GM18858 (cell line): ENCODE results near the gene APPL1.
A peak's percentile ranks its signal among the peaks of the same experiment; 100 is the strongest.

Experiments used
- ATAC-seq: cut with Tn5 transposase; IDR thresholded peaks from one replicate; pipeline ENCODE4 v1.9.1; 2021; ENCODE audit not compliant: unreplicated experiment

The APPL1 gene, protein sequence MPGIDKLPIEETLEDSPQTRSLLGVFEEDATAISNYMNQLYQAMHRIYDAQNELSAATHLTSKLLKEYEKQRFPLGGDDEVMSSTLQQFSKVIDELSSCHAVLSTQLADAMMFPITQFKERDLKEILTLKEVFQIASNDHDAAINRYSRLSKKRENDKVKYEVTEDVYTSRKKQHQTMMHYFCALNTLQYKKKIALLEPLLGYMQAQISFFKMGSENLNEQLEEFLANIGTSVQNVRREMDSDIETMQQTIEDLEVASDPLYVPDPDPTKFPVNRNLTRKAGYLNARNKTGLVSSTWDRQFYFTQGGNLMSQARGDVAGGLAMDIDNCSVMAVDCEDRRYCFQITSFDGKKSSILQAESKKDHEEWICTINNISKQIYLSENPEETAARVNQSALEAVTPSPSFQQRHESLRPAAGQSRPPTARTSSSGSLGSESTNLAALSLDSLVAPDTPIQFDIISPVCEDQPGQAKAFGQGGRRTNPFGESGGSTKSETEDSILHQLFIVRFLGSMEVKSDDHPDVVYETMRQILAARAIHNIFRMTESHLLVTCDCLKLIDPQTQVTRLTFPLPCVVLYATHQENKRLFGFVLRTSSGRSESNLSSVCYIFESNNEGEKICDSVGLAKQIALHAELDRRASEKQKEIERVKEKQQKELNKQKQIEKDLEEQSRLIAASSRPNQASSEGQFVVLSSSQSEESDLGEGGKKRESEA

DNA sequence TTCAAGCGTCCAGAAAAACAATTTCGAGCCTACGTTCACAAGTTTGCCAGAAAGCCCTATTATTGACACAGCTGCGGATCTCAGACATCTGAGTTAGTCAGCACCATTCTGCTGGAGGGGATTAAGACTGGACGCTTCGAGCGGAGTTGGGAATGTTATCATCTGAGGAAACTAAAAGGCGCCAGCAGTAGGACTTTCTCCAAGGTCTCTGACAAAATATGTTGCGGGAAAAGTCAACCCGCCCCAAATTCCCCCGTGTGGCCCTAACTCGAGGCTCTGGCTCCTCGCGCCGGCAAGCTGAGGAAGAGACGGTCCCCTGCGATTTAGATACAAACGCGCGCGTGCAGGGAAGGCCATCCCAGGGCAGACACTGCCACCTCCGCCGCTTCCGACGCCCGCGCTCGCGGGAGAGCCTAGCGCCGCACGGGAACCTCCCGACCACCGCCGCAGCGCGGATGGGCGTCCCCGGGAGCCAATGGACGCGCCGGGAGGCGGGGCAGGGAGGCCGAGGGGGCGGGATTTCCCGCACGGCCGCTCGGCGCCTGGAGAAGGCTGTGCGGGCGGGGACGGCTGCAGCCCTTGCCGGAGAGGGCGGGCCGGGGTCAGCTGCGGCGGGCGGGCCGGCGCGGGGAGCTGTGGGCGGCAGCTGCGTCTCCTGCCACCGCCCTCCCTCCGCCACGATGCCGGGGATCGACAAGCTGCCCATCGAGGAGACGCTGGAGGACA, at the start of gene APPL1:
Gene APPL1 (plus strand): TSS at position 526 of the 726 bp plus-strand sequence. CDS start 155 bp downstream, at position 681.
- ATAC-seq: peak; percentile 70

DNA sequence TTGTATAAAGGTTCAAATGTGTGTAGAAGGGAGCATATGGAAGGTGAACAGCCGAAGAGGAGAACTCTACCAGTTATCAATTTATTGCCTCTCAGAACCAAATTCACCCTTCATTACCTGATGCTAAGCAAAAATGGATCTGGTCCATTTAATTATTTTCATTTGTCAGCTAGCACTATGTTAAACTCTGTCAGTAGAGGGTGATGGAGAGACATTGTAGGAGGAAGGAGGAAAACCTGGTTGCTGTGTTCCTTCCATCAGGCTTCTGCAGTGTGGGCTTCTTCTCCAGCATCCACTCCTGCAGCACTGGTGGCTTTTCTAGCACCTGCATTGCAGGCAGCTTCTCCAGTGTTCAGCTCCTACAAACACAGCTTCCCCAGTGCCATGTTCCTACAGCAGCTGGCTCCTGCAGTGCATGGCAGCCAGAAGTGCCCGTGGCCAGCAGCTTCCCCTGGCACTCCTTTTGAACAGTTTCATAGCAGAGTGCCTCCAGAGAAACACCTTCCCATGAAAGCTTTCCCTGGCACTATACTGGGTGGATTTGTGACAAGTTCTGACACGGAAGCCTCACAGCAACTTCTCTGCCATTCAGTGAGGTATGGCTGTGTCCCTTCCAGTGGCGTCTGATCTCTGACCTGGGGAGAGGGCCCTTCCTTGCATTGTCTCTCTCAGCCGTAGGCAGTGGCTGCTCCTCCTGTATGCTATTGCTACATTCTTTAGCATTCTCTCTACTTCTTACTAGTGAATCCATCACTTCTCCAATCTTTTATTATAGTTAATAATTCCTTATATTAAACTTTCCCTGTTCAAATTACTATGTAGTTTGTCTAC, 47.7 kb upstream of the APPL1 start:
- ATAC-seq: no peak

DNA sequence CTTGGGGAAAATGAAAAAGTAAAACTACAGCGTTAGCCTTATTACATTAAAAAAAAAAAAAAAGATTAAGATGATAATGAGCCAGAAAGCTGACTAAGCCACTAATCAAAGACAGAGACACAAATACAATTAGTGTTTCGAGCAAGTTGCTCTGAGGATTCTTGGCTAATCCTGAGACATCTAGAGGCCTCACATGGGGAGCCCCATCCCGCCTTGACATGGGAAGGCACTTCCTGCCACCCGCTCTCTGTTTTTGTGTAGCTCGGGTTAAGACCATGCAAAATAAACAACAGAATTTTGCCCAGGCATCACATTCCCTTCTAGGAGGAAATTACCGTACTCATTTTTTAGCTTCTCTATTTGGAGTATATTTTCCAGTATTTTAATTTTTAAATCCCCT, 43.0 kb upstream of the APPL1 start:
- no peak for ATAC-seq

GRCh38 chr3:57192028-57192427, 35.5 kb upstream of the APPL1 start:
- ATAC-seq: no peak

DNA sequence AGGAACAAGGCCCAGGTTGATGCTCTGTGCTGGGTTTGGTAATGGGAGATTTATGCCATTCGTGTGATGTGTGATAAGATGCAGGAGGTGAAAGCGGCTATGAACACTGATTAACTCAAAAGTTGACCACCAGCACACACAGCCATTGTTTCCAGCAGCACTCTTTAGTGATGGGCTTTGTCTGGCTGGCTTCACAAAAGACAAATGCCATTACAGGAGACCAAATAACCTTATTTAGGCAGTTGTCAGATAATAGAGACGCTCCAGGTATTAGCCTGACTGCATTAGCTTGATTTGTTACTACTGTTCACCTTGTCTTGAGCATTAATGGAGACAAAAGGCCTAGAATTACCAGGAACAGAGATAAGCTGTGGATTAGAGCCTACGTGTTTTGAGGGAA, 32.9 kb upstream of the APPL1 start:
- ATAC-seq: no peak

DNA sequence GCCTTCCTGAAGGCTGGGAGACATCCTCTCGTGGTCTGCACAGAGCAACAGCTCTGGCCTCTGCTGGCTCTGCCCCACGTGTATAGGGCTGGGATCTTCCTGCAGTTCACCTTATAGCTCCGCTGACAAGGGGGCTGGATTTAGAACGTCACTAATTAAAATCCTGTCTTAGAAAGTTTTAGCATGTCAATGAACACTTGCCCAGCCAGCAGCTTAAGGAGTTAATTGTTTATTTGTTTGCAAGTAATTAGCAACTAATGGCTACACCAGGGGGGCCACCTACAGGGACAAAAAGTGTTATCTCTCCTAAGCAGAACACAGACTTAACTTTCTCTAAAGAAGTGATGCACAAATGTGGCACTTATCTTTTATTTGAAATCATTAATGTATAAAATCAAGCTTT, 27.6 kb upstream of the APPL1 start, which contains the start of gene HESX1:
Gene HESX1 (minus strand): TSS at position 84 of the 403 bp plus-strand sequence. CDS start 60 bp downstream, at position 24.
- no peak for ATAC-seq

DNA sequence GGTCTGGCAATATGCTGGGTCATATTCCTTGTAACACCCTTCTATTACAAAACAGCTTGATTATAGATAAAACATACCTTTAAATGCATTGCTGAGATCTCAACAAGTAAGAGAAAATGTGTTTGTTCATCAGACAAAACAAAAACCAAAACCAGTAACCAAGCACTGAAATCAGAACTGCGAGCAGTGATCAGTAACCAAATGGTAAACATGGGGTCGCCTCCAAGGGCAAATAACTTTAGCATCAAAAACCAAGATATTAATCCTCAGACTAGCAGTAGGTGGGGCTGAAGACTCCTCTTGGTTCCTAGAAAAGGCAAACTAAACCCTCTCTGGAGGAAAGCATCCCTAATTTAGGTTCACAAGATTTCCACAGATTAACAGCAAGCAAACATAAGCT, 21.1 kb upstream of the APPL1 start:
- ATAC-seq: no peak

DNA sequence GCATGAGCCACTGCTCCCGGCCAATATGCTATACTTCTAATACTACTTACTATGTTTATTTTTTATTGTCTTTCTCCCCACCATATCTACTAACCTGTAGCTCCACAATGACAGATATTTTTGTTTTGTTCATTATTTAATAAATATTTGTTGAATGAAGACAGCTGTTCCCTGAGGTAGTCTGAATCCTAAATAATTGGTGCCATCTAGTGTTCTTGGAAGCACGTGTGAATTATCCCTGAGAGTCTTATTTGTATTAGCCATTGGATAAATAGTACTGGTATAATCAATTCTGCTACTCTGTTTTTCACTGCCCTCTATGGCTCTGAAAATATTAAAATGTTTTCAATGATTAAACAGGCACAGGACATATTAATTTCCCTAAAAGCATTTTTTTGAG, 5.6 kb upstream of the APPL1 start:
- no peak for ATAC-seq

- ATAC-seq: no peak
Measured at GRCh38 chr3:57224856-57225255, 2.7 kb upstream of the APPL1 start.

DNA sequence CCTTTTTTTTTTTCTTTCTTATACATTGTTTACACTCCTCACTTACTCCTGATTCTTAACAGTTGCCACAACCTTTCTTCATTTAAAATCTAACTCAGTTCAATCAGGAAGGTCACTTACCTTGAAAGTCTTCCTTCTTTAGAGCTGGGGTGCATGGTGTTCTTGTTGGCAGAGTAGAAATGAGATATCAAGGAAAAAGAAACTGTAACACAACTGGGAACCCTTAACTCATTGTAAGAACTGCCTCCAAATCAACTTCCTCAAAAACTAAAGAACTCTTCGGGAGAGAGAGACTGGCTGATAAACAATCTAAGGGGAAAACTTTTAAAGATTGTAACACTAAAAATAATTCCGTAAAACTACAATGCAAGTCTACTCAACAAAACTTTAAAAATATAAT, 1.4 kb upstream of the APPL1 start:
- no peak for ATAC-seq

GRCh38 chr3:57227930-57228751, 612 bp downstream of the APPL1 start:
- ATAC-seq: peak; percentile 18

DNA sequence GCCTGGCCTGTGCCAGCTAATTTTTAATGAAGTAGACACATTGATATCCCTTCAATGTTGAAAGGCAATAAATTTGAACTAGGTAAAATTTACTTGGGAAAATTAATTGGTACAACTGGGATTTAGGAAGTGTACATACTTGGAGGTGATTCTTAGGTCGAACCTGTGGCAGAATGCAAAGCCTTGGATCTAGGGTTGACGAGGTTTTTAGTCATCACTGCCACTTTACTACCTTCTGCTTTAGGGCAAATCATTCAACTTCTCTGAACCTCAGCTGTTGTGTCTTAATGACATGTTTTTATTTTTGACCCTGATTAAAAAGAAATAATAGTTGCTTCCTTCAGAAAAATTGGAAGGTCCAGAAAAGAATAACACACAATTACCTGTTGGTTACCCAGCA, 2.5 kb downstream of the APPL1 start:
- ATAC-seq: no peak

- no peak for ATAC-seq
Measured at GRCh38 chr3:57233799-57234198, 6.3 kb downstream of the APPL1 start.

DNA sequence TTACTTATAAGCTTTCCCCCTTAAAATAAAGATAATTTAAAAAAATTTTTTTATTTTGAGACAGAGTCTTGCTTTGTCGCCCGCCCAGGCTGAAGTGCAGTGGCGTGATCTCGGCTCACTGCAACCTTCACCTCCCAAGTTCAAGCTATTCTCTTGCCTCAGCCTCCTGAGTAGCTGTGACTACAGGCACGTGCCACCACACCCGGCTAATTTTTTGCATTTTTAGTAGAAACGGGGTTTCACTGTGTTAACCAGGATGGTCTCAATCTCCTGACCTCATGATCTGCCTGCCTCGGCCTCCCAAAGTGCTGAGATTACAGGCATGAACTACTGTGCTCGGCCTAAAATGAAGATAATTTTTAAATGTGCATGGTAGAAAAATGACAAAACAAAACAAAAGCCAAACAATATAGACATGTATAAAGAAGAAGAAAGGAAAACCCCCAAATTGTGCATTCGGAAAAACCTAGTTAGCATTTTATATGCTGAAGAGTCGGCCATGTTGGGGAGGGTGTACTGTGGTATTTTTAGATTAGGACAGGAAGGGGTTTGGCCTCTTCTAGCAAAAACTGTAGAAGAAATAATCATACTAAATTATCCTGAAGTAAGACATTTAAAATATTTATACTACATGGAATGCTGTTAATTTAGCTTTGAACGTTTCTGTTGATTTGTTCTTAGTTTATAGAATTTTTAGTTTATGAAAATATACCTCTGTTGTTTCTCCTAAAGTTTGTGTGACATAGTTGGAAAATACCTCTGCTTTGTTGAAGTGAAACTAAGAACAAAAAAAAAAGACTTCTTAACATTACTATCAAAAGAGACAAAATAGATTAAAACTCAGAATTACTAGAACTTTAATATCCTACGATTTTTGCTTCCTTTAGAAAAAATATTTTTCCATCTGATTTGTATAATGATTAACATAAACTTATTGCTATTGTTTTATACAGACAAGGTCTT, 7.4 kb downstream of the APPL1 start:
- no peak for ATAC-seq

DNA sequence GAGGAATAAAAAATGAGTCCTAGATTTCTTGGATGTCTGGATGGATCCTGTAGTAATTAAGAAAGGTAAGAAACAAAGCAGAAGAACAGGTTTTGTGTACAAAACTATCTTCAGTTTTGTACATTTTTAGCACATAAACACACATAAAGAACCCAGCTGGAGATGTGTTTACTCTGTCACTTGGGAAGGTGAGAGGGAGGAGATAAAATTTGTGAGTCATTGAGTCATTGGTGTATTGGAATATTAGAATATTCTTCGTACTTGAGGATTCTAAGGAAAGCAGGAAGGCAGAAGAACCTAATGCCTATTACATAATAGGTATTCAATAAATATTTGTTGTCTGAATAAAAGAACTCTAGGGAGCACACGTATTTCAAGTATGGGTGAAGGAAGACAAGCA, 17.4 kb downstream of the APPL1 start:
- ATAC-seq: no peak

DNA sequence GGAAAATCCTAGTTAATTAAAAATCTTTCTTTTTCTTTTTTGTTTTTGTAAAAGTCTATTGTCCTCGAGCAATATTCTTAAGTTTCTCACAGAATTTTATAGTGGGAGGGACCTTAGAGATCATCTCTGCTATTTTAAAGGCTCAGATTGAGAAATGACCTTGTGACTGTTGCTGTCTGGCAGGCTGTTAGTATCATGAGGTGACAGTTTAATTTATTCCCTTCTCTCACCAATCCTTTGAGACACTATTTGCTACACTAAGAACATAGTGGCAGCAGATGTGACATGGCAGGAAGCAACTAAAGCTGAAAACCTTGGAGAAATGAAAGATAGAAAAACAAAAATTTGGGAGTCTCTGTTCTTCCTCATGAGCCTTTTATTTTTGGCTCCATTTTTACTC, 24.9 kb downstream of the APPL1 start:
- no peak for ATAC-seq

- ATAC-seq: no peak
Measured at GRCh38 chr3:57256844-57257243, 29.3 kb downstream of the APPL1 start.

DNA sequence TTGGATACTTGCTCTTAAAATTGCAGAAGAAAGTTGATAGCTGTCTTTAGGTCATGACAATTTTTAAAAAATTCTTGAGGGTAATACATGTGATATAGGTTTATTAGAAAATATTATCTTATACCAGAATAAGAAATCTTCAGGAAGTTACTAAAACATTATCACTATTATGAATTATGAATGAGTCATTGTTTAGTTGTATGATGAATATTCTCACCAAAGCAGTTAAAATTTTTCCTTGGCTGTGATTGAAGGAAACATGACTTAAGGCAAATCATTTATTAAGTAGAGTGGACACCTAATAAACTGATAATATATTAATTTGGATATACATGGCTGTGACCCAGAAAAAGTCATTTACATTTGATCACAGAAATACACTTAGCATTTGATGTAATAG, 30.1 kb downstream of the APPL1 start:
- ATAC-seq: no peak

- no peak for ATAC-seq
Measured at GRCh38 chr3:57261119-57261518, 33.6 kb downstream of the APPL1 start.
